Ishikawa (cell line): ENCODE measurements around the gene ATP9A.

Source experiments
- CEBPB ChIP-seq: IDR thresholded peaks from 2 replicates; pipeline ENCODE4 v1.6.1; 2012
- CREB1 ChIP-seq: IDR thresholded peaks from 2 replicates; pipeline ENCODE4 v1.6.1; 2012; ENCODE audit warnings: low read depth
- EP300 ChIP-seq: IDR thresholded peaks from 2 replicates; pipeline ENCODE4 v1.6.1; 2012; ENCODE audit warnings: borderline replicate concordance
- TEAD4 ChIP-seq: IDR thresholded peaks from 2 replicates; pipeline ENCODE4 v1.6.1; 2012
- ZBTB7A ChIP-seq: IDR thresholded peaks from 2 replicates; pipeline ENCODE4 v1.6.1; 2012; ENCODE audit warnings: low read depth

DNA sequence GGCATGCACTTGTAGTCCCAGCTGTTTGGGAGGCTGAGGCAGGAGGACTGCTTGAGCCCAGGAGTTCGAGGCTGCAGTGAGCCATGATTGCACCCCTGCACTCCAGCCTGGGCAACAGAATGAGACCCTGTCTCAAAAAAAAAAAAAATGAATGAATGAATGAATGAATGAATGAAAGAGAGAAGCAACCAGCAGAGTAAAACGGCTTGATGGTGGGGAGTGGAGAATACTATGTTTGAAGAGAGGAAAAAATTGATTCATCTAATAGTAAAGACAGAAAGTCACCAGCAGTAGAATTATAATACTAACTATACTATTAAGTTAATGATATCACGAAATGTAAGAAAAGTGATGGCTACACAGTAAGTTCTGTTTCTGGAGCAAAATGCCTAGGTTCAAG lies 80.6 kb downstream of the ATP9A start:
- TF ChIP-seq TEAD4 (no peak), EP300 (no peak), ZBTB7A (no peak), CEBPB (no peak), CREB1 (no peak)
